Ishikawa (cell line): ENCODE data around the gene ELMO3.

Experiments
- CEBPB ChIP-seq: IDR thresholded peaks from 2 replicates; pipeline ENCODE4 v1.6.1; 2012
- CREB1 ChIP-seq: IDR thresholded peaks from 2 replicates; pipeline ENCODE4 v1.6.1; 2012; ENCODE audit warnings: low read depth
- EGR1 ChIP-seq: IDR thresholded peaks from 2 replicates; pipeline ENCODE4 v1.6.1; 2012
- EP300 ChIP-seq: IDR thresholded peaks from 2 replicates; pipeline ENCODE4 v1.6.1; 2012; ENCODE audit warnings: borderline replicate concordance
- FOXM1 ChIP-seq: IDR thresholded peaks from 2 replicates; pipeline ENCODE4 v1.6.1; 2012; ENCODE audit warnings: low read depth, borderline replicate concordance
- NFIC ChIP-seq: IDR thresholded peaks from 2 replicates; pipeline ENCODE4 v1.6.1; 2012
- RAD21 ChIP-seq: IDR thresholded peaks from 2 replicates; pipeline ENCODE4 v1.6.1; 2012; ENCODE audit warnings: low read depth
- REST ChIP-seq: IDR thresholded peaks from 2 replicates; pipeline ENCODE4 v1.6.1; 2012; ENCODE audit warnings: low read depth, mild to moderate bottlenecking
- TAF1 ChIP-seq: IDR thresholded peaks from 2 replicates; pipeline ENCODE4 v1.6.1; 2012; ENCODE audit warnings: low read depth, mild to moderate bottlenecking
- TCF12 ChIP-seq: IDR thresholded peaks from 2 replicates; pipeline ENCODE4 v1.6.1; 2012; ENCODE audit warnings: low read depth
- TEAD4 ChIP-seq: IDR thresholded peaks from 2 replicates; pipeline ENCODE4 v1.6.1; 2012
- USF1 ChIP-seq: IDR thresholded peaks from 2 replicates; pipeline ENCODE4 v1.6.1; 2012
- YY1 ChIP-seq: IDR thresholded peaks from 2 replicates; pipeline ENCODE4 v1.6.1; 2012; ENCODE audit warnings: low read depth
- ZBTB7A ChIP-seq: IDR thresholded peaks from 2 replicates; pipeline ENCODE4 v1.6.1; 2012; ENCODE audit warnings: low read depth
- TF ChIP-seq, protein P1 (sequence below): IDR thresholded peaks from 2 replicates; pipeline ENCODE4 v1.6.1; 2012

Gene ELMO3

GRCh38 chr16:67246756-67247191, 47.8 kb downstream of the ELMO3 start:
- TF ChIP-seq CEBPB (no peak), TCF12 (no peak), FOXM1 (no peak), USF1 (no peak), RAD21 (peak; percentile 18; the same call in 1 of the 2 replicates), ZBTB7A (peak; percentile 50; the same call in 1 of the 2 replicates), NFIC (no peak)
- TF ChIP-seq, protein P1, sequence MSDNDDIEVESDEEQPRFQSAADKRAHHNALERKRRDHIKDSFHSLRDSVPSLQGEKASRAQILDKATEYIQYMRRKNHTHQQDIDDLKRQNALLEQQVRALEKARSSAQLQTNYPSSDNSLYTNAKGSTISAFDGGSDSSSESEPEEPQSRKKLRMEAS: no peak

- TF ChIP-seq NFIC (0 out of 2 replicates have a peak, but pooled peaks have one; percentile 14), CEBPB (no peak), YY1 (peak; percentile 63; the same call in 1 of the 2 replicates), RAD21 (no peak), USF1 (no peak), TAF1 (peak; percentile 68)
- TF ChIP-seq, protein P1: peak; percentile 85
Observed at GRCh38 chr16:67247192-67248072, 48.5 kb downstream of the ELMO3 start, which contains the start of gene FHOD1. Gene FHOD1 (minus strand): TSS chr16:67247481. CDS start chr16:67247410, 71 bp downstream.

DNA sequence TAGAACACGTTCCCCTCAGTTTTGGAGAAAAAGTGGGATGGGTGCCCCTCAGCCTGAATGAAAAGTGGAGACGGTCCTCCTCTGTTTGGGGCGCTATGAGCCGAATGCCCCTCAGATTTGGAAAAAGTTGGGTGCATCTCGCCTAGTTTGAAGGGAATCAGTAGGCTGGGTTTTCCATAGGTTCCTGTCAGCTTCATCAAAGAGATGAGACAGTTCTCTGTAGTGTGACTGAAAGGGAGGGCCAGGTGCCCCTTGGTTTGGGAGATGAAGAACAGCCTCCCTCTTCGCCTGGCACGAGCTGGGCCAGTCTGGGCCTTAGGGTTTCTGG, 49.1 kb downstream of the ELMO3 start:
- no peak for TF ChIP-seq CREB1
- TF ChIP-seq REST: no peak
- TF ChIP-seq FOXM1: no peak
- no peak for TF ChIP-seq TAF1
- TF ChIP-seq CEBPB: no peak
- no peak for TF ChIP-seq TCF12
- TF ChIP-seq TEAD4: no peak
- TF ChIP-seq, protein P1: no peak
- TF ChIP-seq NFIC: no peak
- TF ChIP-seq RAD21: no peak
- no peak for TF ChIP-seq EP300
- no peak for TF ChIP-seq ZBTB7A
- no peak for TF ChIP-seq YY1
- no peak for TF ChIP-seq EGR1
- TF ChIP-seq USF1: no peak

- TF ChIP-seq NFIC: no peak
- no peak for TF ChIP-seq YY1
- TF ChIP-seq USF1: peak; percentile 43; the same call in 1 of the 2 replicates
- TF ChIP-seq CREB1: no peak
- TF ChIP-seq, protein P1: peak; percentile 24; the same call in 1 of the 2 replicates
- TF ChIP-seq REST: no peak
- no peak for TF ChIP-seq FOXM1
- TF ChIP-seq CEBPB: no peak
- TF ChIP-seq EP300: no peak
- TF ChIP-seq RAD21: no peak
- no peak for TF ChIP-seq TEAD4
- TF ChIP-seq ZBTB7A: peak; percentile 97
- TF ChIP-seq TAF1: no peak
- peak; percentile 53; the same call in 1 of the 2 replicates for TF ChIP-seq EGR1
- TF ChIP-seq TCF12: no peak; the same call in 1 of the 2 replicates
Observed at GRCh38 chr16:67248401-67249177, 49.7 kb downstream of the ELMO3 start, which contains the start of gene SLC9A5. Gene SLC9A5 (plus strand): TSS chr16:67248979. CDS start chr16:67249015, 36 bp downstream.
